H1 (cell line): ENCODE data around the gene F8A2. TPM values are rescaled to one million over a fixed set of nuclear protein-coding genes. Genes with fewer than 3 reads are reported as not detected.

Experiments
- CTCF ChIA-PET: fragments of 300-600 bp; sonication (Branson Sonifier 250); formaldehyde crosslinking; loops from one replicate; lab custom pipeline; 2021; ENCODE audit not compliant: partially characterized antibody; lab: Charles Lee
- POLR2A ChIA-PET: fragments of 300-600 bp; sonication (Branson Sonifier 250); formaldehyde crosslinking; loops from one replicate; lab custom pipeline; 2021; ENCODE audit warnings: inconsistent platforms; ENCODE audit not compliant: partially characterized antibody; lab: Charles Lee
- DNase-seq, 2 experiments: peaks; one replicate each; pipeline versions ENCODE4 v3.0.0 to v3.0.0-alpha.2; 2010 to 2022; ENCODE audit warnings: low spot score in 2 of 2, low read depth in 1 of 2, mixed read lengths in 1 of 2
- FAIRE-seq: peaks from 2 replicates; lab custom pipeline; 2011; peaks lifted over from hg19 to GRCh38; lab: Jason Lieb, UNC
- H2AFZ ChIP-seq: 2 replicates; pipeline ENCODE4 v1.8.1; 2012; ENCODE audit warnings: low read length, inconsistent platforms
- H2AK5ac ChIP-seq: 2 replicates; pipeline ENCODE4 v1.6.1; 2013; ENCODE audit warnings: low read depth, low read length
- H2BK120ac ChIP-seq: replicated peaks from 2 replicates; pipeline ENCODE3; 2013; ENCODE audit warnings: low read depth, low read length, inconsistent platforms
- H2BK12ac ChIP-seq: 2 replicates; pipeline ENCODE4 v1.6.1; 2013; ENCODE audit warnings: low read depth, low read length
- H2BK15ac ChIP-seq: 2 replicates; pipeline ENCODE4 v1.6.1; 2013; ENCODE audit warnings: low read length
- H2BK20ac ChIP-seq: 2 replicates; pipeline ENCODE4 v1.6.1; 2013; ENCODE audit warnings: low read length
- H2BK5ac ChIP-seq: 2 replicates; pipeline ENCODE4 v1.6.1; 2013; ENCODE audit warnings: low read depth, low read length
- H3K14ac ChIP-seq: 2 replicates; pipeline ENCODE4 v1.6.1; 2013; ENCODE audit warnings: inconsistent platforms; ENCODE audit not compliant: insufficient read length
- H3K18ac ChIP-seq: 2 replicates; pipeline ENCODE4 v1.6.1; 2013; ENCODE audit warnings: low read length; ENCODE audit errors: extremely low read depth
- H3K23ac ChIP-seq: 2 replicates; pipeline ENCODE4 v1.6.1; 2013; ENCODE audit warnings: inconsistent platforms; ENCODE audit not compliant: insufficient read length
- H3K23me2 ChIP-seq: 2 replicates; pipeline ENCODE4 v1.6.1; 2013; ENCODE audit warnings: low read depth, low read length
- H3K27ac ChIP-seq: 2 replicates; pipeline ENCODE4 v1.6.1; 2011; ENCODE audit warnings: low read depth, low read length, inconsistent platforms
- H3K27me3 ChIP-seq, 4 experiments: replicated peaks in 1 of 4; 1 replicate in 1 of 4; 2 replicates in 3 of 4; pipeline versions ENCODE4 v1.6.1 to v1.8.1; 2011 to 2013; ENCODE audit warnings: low read length in 3 of 4, mild to moderate bottlenecking in 3 of 4, inconsistent platforms in 2 of 4, mixed read lengths in 2 of 4, moderate library complexity in 1 of 4; ENCODE audit not compliant: control insufficient read depth in 3 of 4, insufficient read depth in 3 of 4; ENCODE audit errors: extremely low read depth in 1 of 4
- H3K36me3 ChIP-seq, 4 experiments: 2 replicates each; pipeline versions ENCODE4 v1.6.1 to v1.8.1; 2011 to 2013; ENCODE audit warnings: mild to moderate bottlenecking in 4 of 4, low read length in 3 of 4, moderate library complexity in 2 of 4, control low read depth in 1 of 4, inconsistent platforms in 1 of 4; ENCODE audit not compliant: insufficient read depth in 4 of 4, control insufficient read depth in 2 of 4
- H3K4ac ChIP-seq: replicated peaks from 2 replicates; pipeline ENCODE3; 2013; ENCODE audit warnings: low read length, low read depth, mixed read lengths, inconsistent platforms; ENCODE audit not compliant: insufficient read length
- H3K4me1 ChIP-seq, 4 experiments: replicated peaks in 1 of 4; 1 replicate in 1 of 4; 2 replicates in 3 of 4; pipeline versions ENCODE4 v1.6.1 to v1.8.1; 2011 to 2013; ENCODE audit warnings: low read length in 3 of 4, inconsistent platforms in 2 of 4, mixed read lengths in 1 of 4; ENCODE audit not compliant: insufficient read depth in 4 of 4, control insufficient read depth in 3 of 4
- H3K4me2 ChIP-seq, 2 experiments: 2 replicates each; pipeline versions ENCODE4 v1.6.1 to v1.8.1; 2011 to 2013; ENCODE audit warnings: low read depth in 2 of 2, low read length in 2 of 2, control low read depth in 1 of 2, inconsistent platforms in 1 of 2, mild to moderate bottlenecking in 1 of 2; ENCODE audit not compliant: insufficient read depth in 1 of 2
- H3K4me3 ChIP-seq, 4 experiments: fragments of 200-600, 300-600 bp in 1 of 4; sonication (generic), shearing (Covaris generic), sonication (Bioruptor Twin) in 1 of 4; 2 replicates each; pipeline versions ENCODE4 v1.5.1 to v1.8.1; 2011 to 2016; ENCODE audit warnings: low read length in 4 of 4, low read depth in 3 of 4, control low read depth in 2 of 4, inconsistent platforms in 2 of 4, mild to moderate bottlenecking in 2 of 4, mixed read lengths in 1 of 4, moderate library complexity in 1 of 4; ENCODE audit not compliant: insufficient read depth in 2 of 4; ENCODE audit errors: extremely low read depth in 1 of 4
- H3K56ac ChIP-seq: replicated peaks from 2 replicates; pipeline ENCODE3; 2013; ENCODE audit warnings: low read depth, mild to moderate bottlenecking, mixed read lengths, low read length, inconsistent platforms; ENCODE audit not compliant: insufficient read length
- H3K79me1 ChIP-seq: 2 replicates; pipeline ENCODE4 v1.6.1; 2013; ENCODE audit warnings: low read depth, low read length, control low read depth
- H3K79me2 ChIP-seq, 2 experiments: 2 replicates each; pipeline versions ENCODE4 v1.6.1 to v1.8.1; 2012 to 2013; ENCODE audit warnings: low read length in 2 of 2, mild to moderate bottlenecking in 2 of 2, inconsistent platforms in 1 of 2; ENCODE audit not compliant: insufficient read depth in 2 of 2, control insufficient read depth in 1 of 2
- H3K9ac ChIP-seq, 4 experiments: replicated peaks in 1 of 4; 1 replicate in 1 of 4; 2 replicates in 3 of 4; pipeline versions ENCODE4 v1.6.1 to v1.8.1; 2011 to 2013; ENCODE audit warnings: low read depth in 3 of 4, low read length in 3 of 4, control low read depth in 2 of 4, mild to moderate bottlenecking in 2 of 4, moderate library complexity in 2 of 4, inconsistent platforms in 1 of 4; ENCODE audit errors: extremely low read depth in 1 of 4
- H3K9me3 ChIP-seq, 2 experiments: 2 replicates each; pipeline versions ENCODE4 v1.6.1 to v1.8.1; 2012 to 2013; ENCODE audit warnings: mild to moderate bottlenecking in 2 of 2, moderate library complexity in 2 of 2, control low read depth in 1 of 2, inconsistent platforms in 1 of 2, low read depth in 1 of 2, low read length in 1 of 2, mixed read lengths in 1 of 2; ENCODE audit not compliant: insufficient read depth in 2 of 2
- H4K20me1 ChIP-seq, 2 experiments: replicated peaks in 1 of 2; 2 replicates each; pipeline versions ENCODE3 to v1.8.1; 2011 to 2013; ENCODE audit warnings: inconsistent platforms in 2 of 2, low read length in 2 of 2, mild to moderate bottlenecking in 1 of 2; ENCODE audit not compliant: insufficient read depth in 2 of 2, control insufficient read depth in 1 of 2
- H4K5ac ChIP-seq: 2 replicates; pipeline ENCODE4 v1.6.1; 2013; ENCODE audit warnings: low read length, low read depth, mixed read lengths, inconsistent platforms; ENCODE audit not compliant: insufficient read length
- H4K8ac ChIP-seq: 2 replicates; pipeline ENCODE4 v1.8.0; 2013; ENCODE audit warnings: mild to moderate bottlenecking, moderate library complexity, low read length, inconsistent platforms; ENCODE audit not compliant: insufficient read depth; ENCODE audit errors: extremely low read depth
- H4K91ac ChIP-seq: replicated peaks from 2 replicates; pipeline ENCODE3; 2013; ENCODE audit warnings: low read length, mixed read lengths, inconsistent platforms; ENCODE audit not compliant: insufficient read length
- BACH1 ChIP-seq: IDR thresholded peaks from 2 replicates; pipeline ENCODE4 v1.6.1; 2012; ENCODE audit warnings: low read length, improper control_type of control experiment
- CREB1 ChIP-seq: IDR thresholded peaks from 2 replicates; pipeline ENCODE4 v1.6.1; 2012; ENCODE audit warnings: inconsistent platforms
- EP300 ChIP-seq, 2 experiments: IDR thresholded peaks; 1 replicate in 1 of 2; 2 replicates in 1 of 2; pipeline ENCODE4 v1.6.1; 2011 to 2012; ENCODE audit warnings: low read depth in 2 of 2, low read length in 2 of 2, mild to moderate bottlenecking in 2 of 2, borderline replicate concordance in 1 of 2, inconsistent platforms in 1 of 2, moderate library complexity in 1 of 2
- FOSL1 ChIP-seq: IDR thresholded peaks from 2 replicates; pipeline ENCODE4 v1.6.1; 2011; ENCODE audit warnings: mild to moderate bottlenecking, low read depth, low read length, moderate library complexity; ENCODE audit not compliant: insufficient read depth
- HDAC2 ChIP-seq, 2 experiments: fragments of 300-600 bp in 1 of 2; sonication (generic) in 1 of 2; IDR thresholded peaks; 2 replicates each; pipeline ENCODE4 v1.6.1; 2011 to 2012; ENCODE audit warnings: low read depth in 2 of 2, low read length in 2 of 2, mild to moderate bottlenecking in 2 of 2, moderate library complexity in 2 of 2, borderline replicate concordance in 1 of 2, inconsistent platforms in 1 of 2
- HDAC6 ChIP-seq: IDR thresholded peaks from one replicate; pipeline ENCODE4 v1.7.1; 2012; ENCODE audit warnings: low read depth, mild to moderate bottlenecking, inconsistent platforms, low read length, moderate library complexity
- JUN ChIP-seq: IDR thresholded peaks from 2 replicates; pipeline ENCODE4 v1.6.1; 2011; ENCODE audit warnings: low read depth, mild to moderate bottlenecking, improper control_type of control experiment, low read length
- POLR2AphosphoS5 ChIP-seq: IDR thresholded peaks from 2 replicates; pipeline ENCODE4 v1.6.1; 2011; ENCODE audit warnings: low read depth, low read length
- POU5F1 ChIP-seq: IDR thresholded peaks from 2 replicates; pipeline ENCODE4 v1.6.1; 2011; ENCODE audit warnings: low read depth, mild to moderate bottlenecking, low read length, moderate library complexity
- RNF2 ChIP-seq: fragments of 200-900, 300-1000 bp; sonication (generic); IDR thresholded peaks from 2 replicates; pipeline ENCODE4 v1.7.1; 2016; ENCODE audit warnings: borderline replicate concordance, low read depth, mild to moderate bottlenecking, antibody characterized with exemption, low read length; ENCODE audit not compliant: poor library complexity, severe bottlenecking; ENCODE audit errors: missing control alignments
- SP2 ChIP-seq: IDR thresholded peaks from 2 replicates; pipeline ENCODE4 v1.6.1; 2012; ENCODE audit warnings: mild to moderate bottlenecking, low read length, inconsistent platforms
- TEAD4 ChIP-seq: IDR thresholded peaks from 2 replicates; pipeline ENCODE4 v1.6.1; 2012; ENCODE audit warnings: low read depth, low read length, inconsistent platforms, mixed read lengths
- WGBS, 2 experiments: shearing (Covaris generic) in 1 of 2; methylation state at CpG; one replicate each; pipeline versions ENCODE4 v1.1.6 to v1.1.7; 2013 to 2015; ENCODE audit warnings: low lambda C conversion rate in 2 of 2, mixed read lengths in 2 of 2, inconsistent platforms in 1 of 2, low coverage in 1 of 2, missing lambda C conversion rate in 1 of 2; ENCODE audit not compliant: insufficient replicate concordance in 2 of 2, insufficient coverage in 1 of 2, insufficient read length in 1 of 2; ENCODE audit errors: extremely low coverage in 1 of 2, missing lambda C conversion rate in 1 of 2; 5-methylcytosine and 5-hydroxymethylcytosine counted together
- polyA plus RNA-seq, 7 experiments: library from polyadenylated mRNA; depleted of rRNA in 3 of 7; stranded (reverse) in 5 of 7; unstranded in 2 of 7; fragments of >200 nt in 5 of 7; fragments of 200-250 nt in 2 of 7; gene quantifications; 1 replicate in 5 of 7; 2 replicates in 1 of 7; 4 replicates in 1 of 7; pipeline versions ENCODE4 v1.2.1 to v1.2.3, GENCODE V29; 2011 to 2013; ENCODE audit warnings: missing spikeins in 2 of 7, mixed read lengths in 2 of 7
- total RNA-seq: library from RNA; stranded (reverse); fragmentation: NEBNext Ultra II Directional; extraction: Animal tissue kit (Norgen Biotek cat#: 25700); gene quantifications from 2 replicates; pipeline ENCODE4 v1.2.1, GENCODE V29; 2021
- TF ChIP-seq, protein P1 (sequence below): IDR thresholded peaks from 2 replicates; pipeline ENCODE4 v1.6.1; 2012; ENCODE audit warnings: inconsistent platforms

The F8A2 gene
- total and polyA plus RNA-seq, 2 of the 8 experiments (the other 6 are each of a cell fraction or from before 2014, with no cell fraction given): not detected

DNA sequence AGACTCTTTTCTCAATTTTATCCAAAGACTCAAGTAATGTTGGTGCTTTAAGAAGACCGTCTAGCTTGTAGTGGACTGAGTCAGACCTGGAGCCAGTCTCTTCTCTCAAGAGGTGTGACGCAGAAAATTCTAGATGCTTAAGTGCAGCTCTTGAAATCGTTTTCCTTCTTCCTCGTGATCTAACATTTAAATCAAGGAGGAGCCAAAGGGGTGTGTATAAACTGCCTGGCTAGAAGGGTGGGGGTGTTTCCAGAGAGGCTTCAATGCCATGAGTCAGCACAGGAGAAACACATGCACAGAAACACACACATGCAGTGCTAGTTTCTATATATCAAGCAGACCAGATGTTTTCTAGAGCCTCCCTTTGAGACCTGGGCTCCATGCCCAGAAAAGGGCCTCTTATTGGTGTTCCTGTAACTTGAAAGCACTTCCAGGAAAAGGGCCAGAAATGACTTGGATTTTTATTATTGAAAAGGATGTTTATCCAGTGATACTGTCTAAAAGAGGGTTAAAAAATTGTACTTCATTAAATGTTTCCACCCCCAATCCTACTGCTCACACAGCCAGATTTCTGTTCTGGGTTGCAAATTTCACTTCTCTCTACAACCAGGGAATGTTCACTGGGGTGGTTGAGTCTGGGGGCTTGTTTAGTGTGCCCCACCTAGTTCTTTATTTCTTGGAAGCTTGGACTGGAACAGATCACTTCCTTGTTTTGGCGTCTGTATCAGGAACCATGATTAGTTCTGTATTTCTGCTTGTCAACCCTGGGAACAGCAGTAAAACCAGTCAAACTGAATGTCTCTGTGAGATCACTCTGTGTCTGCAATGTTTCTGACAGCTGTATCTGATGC lies 47.2 kb upstream of the F8A2 start, which contains the start of gene CLIC2:
CLIC2 (minus strand) TSS at position 129 of the 851 bp plus-strand sequence. CDS start 187 bp downstream, outside the sequence.
- Histone ChIP-seq H3K27ac (no peak within 1 kb of the TSS), H2BK15ac (no peak within 1 kb of the TSS), H3K79me2 (no peaks in the 10 kb centered on the region), H3K14ac (no peak within 1 kb of the TSS), H3K4me1 (no peaks in the 10 kb centered on the region), H3K4me2 (no peak within 1 kb of the TSS), H4K5ac (no peak within 1 kb of the TSS), H3K4me3 (no peak within 1 kb of the TSS), H3K23me2 (no peaks in the 10 kb centered on the region), H2AFZ (no peak within 1 kb of the TSS), H3K79me1 (no peaks in the 10 kb centered on the region), H3K18ac (no peak within 1 kb of the TSS), H2BK20ac (no peak within 1 kb of the TSS), H4K91ac (no peak within 1 kb of the TSS), H2BK5ac (no peak within 1 kb of the TSS), H3K27me3 (no peaks in the 10 kb centered on the region), H3K9me3 (no peaks in the 10 kb centered on the region), H3K4ac (no peak within 1 kb of the TSS), H2BK12ac (no peak within 1 kb of the TSS), H3K56ac (no peak within 1 kb of the TSS), H3K36me3 (no peaks in the 10 kb centered on the region), H2AK5ac (no peak within 1 kb of the TSS), H4K8ac (no peak within 1 kb of the TSS), H4K20me1 (no peaks in the 10 kb centered on the region), H3K23ac (no peak within 1 kb of the TSS), H2BK120ac (no peak within 1 kb of the TSS), H3K9ac (no peak within 1 kb of the TSS)
- CTCF ChIA-PET: no interaction called here
- DNase-seq: no peak
- FAIRE-seq: no peak
- 87% methylated on average over 4 of the region's 5 CpGs; no CpG with 5 or more reads in 1 of the 2 experiments for WGBS, 2 experiments
- POLR2A ChIA-PET: no interaction called here
- TF ChIP-seq SP2 (no peak), JUN (no peak), POU5F1 (no peak), HDAC6 (no peak), POLR2AphosphoS5 (no peak), BACH1 (no peak), CREB1 (no peak), FOSL1 (no peak), RNF2 (no peak), EP300 (IDR thresholded peaks at IDR 0.05; ENCODE audit: borderline replicate concordance in 1 of 2, low read depth in 2 of 2, low read length in 2 of 2) (no peak), TEAD4 (no peak), HDAC2 (IDR thresholded peaks at IDR 0.05; ENCODE audit: borderline replicate concordance in 1 of 2, low read depth in 2 of 2, low read length in 2 of 2) (no peak)
- TF ChIP-seq, protein P1, sequence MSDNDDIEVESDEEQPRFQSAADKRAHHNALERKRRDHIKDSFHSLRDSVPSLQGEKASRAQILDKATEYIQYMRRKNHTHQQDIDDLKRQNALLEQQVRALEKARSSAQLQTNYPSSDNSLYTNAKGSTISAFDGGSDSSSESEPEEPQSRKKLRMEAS: no peak
